GM12872 (cell line): ENCODE measurements around the gene ANK3.

ENCODE experiments used
- TF ChIP-seq, protein P1 (sequence below): IDR thresholded peaks from 3 replicates; pipeline ENCODE4 v1.5.1; 2011; ENCODE audit warnings: low read depth, mild to moderate bottlenecking, low read length, moderate library complexity; ENCODE audit not compliant: insufficient read depth

ANK3 gene

DNA sequence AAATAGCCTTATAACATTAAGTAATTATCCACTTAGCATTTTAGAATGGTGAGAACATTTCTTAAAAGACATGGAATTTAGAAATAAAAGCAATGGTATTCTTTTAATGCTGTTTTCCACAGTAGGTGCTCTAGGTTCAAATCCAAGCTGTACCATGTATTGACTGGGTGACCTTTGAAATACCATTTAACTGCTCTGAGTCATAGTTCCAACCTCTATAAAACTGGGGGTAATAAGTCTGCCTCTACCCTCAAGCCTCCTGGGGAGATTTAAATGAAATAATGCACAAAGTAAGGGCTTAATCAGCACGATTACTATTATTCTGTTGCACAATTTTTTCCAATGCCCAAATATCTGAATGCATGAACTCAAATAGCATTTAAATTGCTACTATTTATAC, 246.9 kb downstream of the ANK3 start:
- TF ChIP-seq, protein P1, sequence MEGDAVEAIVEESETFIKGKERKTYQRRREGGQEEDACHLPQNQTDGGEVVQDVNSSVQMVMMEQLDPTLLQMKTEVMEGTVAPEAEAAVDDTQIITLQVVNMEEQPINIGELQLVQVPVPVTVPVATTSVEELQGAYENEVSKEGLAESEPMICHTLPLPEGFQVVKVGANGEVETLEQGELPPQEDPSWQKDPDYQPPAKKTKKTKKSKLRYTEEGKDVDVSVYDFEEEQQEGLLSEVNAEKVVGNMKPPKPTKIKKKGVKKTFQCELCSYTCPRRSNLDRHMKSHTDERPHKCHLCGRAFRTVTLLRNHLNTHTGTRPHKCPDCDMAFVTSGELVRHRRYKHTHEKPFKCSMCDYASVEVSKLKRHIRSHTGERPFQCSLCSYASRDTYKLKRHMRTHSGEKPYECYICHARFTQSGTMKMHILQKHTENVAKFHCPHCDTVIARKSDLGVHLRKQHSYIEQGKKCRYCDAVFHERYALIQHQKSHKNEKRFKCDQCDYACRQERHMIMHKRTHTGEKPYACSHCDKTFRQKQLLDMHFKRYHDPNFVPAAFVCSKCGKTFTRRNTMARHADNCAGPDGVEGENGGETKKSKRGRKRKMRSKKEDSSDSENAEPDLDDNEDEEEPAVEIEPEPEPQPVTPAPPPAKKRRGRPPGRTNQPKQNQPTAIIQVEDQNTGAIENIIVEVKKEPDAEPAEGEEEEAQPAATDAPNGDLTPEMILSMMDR, result no peak

DNA sequence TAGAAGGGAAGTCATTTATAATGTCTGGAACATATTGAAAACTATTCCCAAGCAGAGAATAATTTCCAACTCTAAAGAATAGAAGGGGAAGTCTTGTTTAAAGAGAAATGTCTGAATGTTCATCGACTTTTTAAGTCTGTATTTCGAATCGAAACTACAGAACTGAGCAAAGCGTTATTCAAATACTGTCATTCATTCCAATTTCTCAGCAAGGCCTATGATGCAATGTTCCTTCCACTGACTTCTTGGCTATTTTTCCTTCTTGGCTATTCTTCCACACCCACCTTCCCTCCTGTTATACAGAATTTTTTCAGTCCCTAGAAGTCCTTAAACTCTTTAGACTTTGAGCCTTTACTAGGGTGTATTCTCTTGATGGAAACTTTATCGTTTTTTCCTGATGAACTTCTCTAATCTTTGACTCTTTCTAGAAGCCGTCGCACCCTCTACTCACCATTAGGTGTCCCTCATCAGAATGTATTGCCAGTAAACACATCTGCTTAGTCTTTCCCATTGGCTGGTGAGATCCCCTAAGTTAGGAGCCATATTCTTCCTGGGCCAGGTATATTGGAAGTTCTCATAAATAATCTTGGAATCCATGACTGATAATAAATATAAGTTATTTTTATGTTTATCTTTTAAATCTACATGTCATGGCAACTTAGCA, 247.6 kb downstream of the ANK3 start:
- TF ChIP-seq, protein P1, result no peak

DNA sequence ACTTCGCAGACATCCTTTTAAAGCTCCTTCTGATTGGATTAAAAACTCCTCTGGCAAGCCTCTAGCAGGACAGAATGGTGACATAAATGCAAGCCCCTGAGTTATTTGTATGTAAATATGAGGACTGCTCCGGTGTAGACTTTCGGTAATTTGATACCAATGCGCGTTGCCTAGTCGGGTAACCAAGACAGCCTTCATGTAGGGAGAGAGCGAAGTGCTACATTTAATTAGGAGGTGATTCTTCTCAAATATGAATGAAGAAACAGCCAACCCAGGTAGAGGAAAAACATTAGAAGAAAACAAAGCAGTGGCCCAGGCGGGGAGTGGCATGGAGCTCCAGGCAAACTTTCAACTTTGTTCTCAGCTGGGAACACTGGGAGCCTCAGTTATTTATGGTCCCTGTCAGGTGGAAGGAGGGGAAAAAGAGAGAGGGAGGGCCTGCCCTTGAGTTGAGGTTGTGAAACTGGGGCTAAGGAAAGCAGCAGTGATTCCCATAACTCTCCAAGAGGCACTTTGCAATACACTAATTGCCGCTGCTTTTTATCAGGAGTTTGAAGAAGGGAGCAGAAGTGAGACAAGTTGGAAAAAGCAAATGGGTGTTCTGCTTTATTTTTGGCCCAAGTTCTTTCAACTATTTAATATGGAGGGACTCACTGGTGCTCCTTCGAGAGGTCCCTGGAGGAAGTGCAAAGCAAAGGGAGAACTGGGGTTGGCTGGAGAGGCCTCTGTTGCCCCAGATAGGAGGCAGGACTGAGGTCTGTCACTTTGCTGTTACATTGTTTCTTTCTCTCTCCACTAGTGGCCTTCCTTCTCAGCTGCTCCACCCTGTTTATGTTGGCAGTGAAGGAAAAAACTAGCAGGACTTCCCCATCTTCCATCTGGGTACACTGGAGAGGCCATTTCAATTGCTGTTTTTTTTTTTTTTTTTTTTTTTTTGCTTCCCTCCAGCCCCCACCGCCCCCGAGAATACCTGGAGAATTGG, 248.7 kb downstream of the ANK3 start:
- TF ChIP-seq, protein P1, result no peak

DNA sequence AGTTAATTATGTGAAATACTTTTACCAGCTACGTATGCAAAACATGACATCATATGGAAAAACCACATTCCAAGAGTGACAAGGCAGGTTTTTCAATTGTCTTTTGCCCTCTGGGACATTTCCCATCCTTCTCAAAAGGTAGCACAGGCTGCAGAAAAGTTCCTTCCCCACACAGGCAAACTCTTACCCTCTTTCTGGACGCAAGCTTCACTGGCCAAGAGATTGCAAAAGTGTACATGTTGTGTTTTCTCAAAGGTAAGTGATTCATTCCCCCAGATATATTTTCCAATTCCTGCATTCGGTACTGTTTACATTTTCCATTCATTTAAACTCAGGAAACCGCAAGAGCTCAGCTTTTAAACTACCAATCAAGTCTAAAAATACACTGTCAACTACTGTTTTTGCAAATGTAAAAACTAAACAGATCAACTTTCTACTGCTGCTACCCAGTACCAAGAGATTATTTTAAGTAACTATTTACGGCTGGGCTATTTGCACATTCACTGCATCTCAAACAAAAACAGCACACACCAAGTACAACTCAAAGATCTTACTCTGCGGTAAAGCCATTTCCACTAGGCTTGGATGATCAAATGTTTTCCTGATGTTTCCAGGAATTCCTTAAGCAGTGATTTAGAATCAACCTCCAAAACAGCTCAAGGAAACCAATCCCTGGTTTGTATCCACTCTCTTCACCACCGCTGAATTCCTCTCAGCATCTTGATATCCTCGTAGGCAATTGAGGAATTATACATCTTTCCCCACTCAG, 249.7 kb downstream of the ANK3 start:
- TF ChIP-seq, protein P1, result no peak

DNA sequence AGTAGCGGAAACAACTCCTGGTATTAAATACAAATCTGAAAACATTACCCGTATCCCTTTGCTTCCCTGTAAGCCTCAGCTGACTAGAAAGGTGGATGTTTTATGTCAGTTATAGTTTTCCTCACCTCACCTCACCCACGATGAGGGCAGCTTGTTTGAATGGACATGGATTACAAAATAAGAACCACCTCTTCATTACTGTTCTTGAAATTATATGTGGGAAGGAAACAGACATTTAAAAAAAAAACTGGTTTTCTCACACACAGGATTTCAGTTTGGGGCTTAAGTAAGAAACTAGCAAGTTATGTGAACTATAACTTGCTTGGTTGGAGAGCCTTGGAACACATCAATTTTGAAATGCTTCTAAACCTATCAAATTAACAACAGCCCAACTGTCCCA, 250.4 kb downstream of the ANK3 start:
- TF ChIP-seq, protein P1, result no peak

DNA sequence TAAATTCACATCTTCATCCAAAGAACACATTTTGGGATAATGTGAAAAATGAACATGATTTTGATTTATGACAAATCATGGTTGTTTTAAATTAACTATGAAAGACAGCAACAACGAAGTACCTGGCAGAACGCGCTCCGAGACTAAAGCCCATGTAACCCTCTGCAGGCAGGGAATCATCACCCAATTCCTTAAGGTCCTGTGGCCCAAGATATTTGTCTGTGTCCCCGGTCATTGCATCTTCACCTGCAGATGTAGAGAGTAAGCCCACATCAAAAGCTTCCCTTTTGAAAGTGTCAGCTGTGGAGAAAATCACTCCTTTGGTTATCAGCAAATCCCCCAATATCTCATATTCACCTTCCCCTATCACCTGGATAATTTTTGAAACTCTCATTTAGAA, 250.8 kb downstream of the ANK3 start:
- TF ChIP-seq, protein P1, result no peak

DNA sequence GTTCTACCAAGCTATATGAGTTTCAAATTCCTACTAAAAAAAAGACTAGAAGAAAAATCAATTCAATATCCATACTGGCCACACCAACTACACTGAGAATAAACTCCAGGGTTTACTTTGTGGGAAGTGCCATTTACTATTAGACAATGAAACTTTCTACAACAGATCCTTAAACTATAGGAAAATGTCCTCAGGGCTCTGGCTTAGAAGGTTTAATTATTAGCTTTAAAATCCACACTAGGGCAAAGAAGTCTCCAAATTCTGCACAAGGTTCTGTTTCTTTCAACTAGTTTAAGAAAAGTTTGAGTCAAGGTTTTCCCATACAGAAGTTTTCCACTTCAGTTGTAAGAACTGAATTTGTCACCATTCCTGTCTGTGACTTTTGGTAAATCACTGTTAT, 251.6 kb downstream of the ANK3 start:
- TF ChIP-seq, protein P1, result no peak
